ENCODE measurements around the gene CCDC77. TPM values are rescaled to one million over a fixed set of nuclear protein-coding genes. Genes with fewer than 3 reads are reported as not detected.
"Not testable (repeated sequence)": the region's sequence is repeated elsewhere in the genome, so short reads cannot be mapped to it uniquely, and the experiment has no call there.

The CCDC77 gene
- 10.9 and 17.7 TPM in 2 replicates for total RNA-seq (2014; rRNA removed; shearing (Covaris generic); ENCODE audit: low replicate concordance)

GRCh38 chr12:401235-402028 lies at the start of gene CCDC77:
Gene CCDC77 (plus strand): TSS chr12:401644. CDS start chr12:409384, 7,740 bp downstream.
- no peaks in the 10 kb centered on the region for H3K27me3 ChIP-seq (ENCODE audit: low read length)
- no peaks in the 10 kb centered on the region for H3K9me3 ChIP-seq (ENCODE audit: low read length)
- no peaks in the 10 kb centered on the region for H4K20me1 ChIP-seq (ENCODE audit: insufficient read depth, low read depth, low read length)
- peak within 1 kb of the TSS; percentile 85 for H3K4me2 ChIP-seq (ENCODE audit: low read depth, low read length, poor library complexity, severe bottlenecking)
- H3K9ac ChIP-seq (ENCODE audit: low read length) = peak within 1 kb of the TSS; percentile 79
- peaks cover 19% of the 10 kb centered on the region for H3K4me1 ChIP-seq (ENCODE audit: low read length)
- peak within 1 kb of the TSS; percentile 81 for H3K4me3 ChIP-seq (ENCODE audit: low read length)
- H2AFZ ChIP-seq (ENCODE audit: low read length) = peak within 1 kb of the TSS; percentile 88
- H3K36me3 ChIP-seq (ENCODE audit: insufficient read depth, low read length) = 0 out of 2 replicates have a peak, but pooled peaks cover 7% of the 10 kb centered on the region
- H3K9me2 ChIP-seq (replicated peaks; ENCODE audit: insufficient read depth, low read length) = no peaks in the 10 kb centered on the region
- H3K27ac ChIP-seq (ENCODE audit: low read length) = peak within 1 kb of the TSS; percentile 20
- peak; percentile 98 for DNase-seq
- H3K79me2 ChIP-seq (ENCODE audit: low read length) = peaks cover 35% of the 10 kb centered on the region

GRCh38 chr12:356276-356988 lies 45.0 kb upstream of the CCDC77 start:
- Histone ChIP-seq H3K27ac (ENCODE audit: low read length) (no peak overlapping the region), H3K27me3 (ENCODE audit: low read length) (no peaks in the 10 kb centered on the region), H4K20me1 (ENCODE audit: insufficient read depth, low read depth, low read length) (no peaks in the 10 kb centered on the region), H3K9me2 (replicated peaks; ENCODE audit: insufficient read depth, low read length) (no peaks in the 10 kb centered on the region), H3K4me1 (ENCODE audit: low read length) (no peaks in the 10 kb centered on the region), H3K9ac (ENCODE audit: low read length) (no peak overlapping the region), H3K4me3 (ENCODE audit: low read length) (no peak overlapping the region), H3K79me2 (ENCODE audit: low read length) (peaks cover 57% of the 10 kb centered on the region), H3K36me3 (ENCODE audit: insufficient read depth, low read length) (peaks cover 68% of the 10 kb centered on the region), H3K4me2 (ENCODE audit: low read depth, low read length, poor library complexity, severe bottlenecking) (no peak overlapping the region), H2AFZ (ENCODE audit: low read length) (no peak overlapping the region), H3K9me3 (ENCODE audit: low read length) (no peaks in the 10 kb centered on the region)
- no peak for DNase-seq

GRCh38 chr12:359091-359490 lies 42.4 kb upstream of the CCDC77 start:
- Histone ChIP-seq H3K9ac (ENCODE audit: low read length) (no peak overlapping the region), H3K27ac (ENCODE audit: low read length) (no peak overlapping the region), H3K4me3 (ENCODE audit: low read length) (no peak overlapping the region), H3K9me2 (replicated peaks; ENCODE audit: insufficient read depth, low read length) (no peaks in the 10 kb centered on the region), H4K20me1 (ENCODE audit: insufficient read depth, low read depth, low read length) (no peaks in the 10 kb centered on the region), H3K9me3 (ENCODE audit: low read length) (no peaks in the 10 kb centered on the region), H2AFZ (ENCODE audit: low read length) (no peak overlapping the region), H3K79me2 (ENCODE audit: low read length) (peaks cover 67% of the 10 kb centered on the region), H3K4me2 (ENCODE audit: low read depth, low read length, poor library complexity, severe bottlenecking) (no peak overlapping the region), H3K27me3 (ENCODE audit: low read length) (no peaks in the 10 kb centered on the region), H3K36me3 (ENCODE audit: insufficient read depth, low read length) (peaks cover 71% of the 10 kb centered on the region), H3K4me1 (ENCODE audit: low read length) (no peaks in the 10 kb centered on the region)
- DNase-seq = no peak

- Histone ChIP-seq H3K9me2 (replicated peaks; ENCODE audit: insufficient read depth, low read length) (no peaks in the 10 kb centered on the region), H4K20me1 (ENCODE audit: insufficient read depth, low read depth, low read length) (no peaks in the 10 kb centered on the region), H3K27ac (ENCODE audit: low read length) (no peak overlapping the region), H3K36me3 (ENCODE audit: insufficient read depth, low read length) (peaks cover 77% of the 10 kb centered on the region), H3K4me1 (ENCODE audit: low read length) (no peaks in the 10 kb centered on the region), H3K27me3 (ENCODE audit: low read length) (no peaks in the 10 kb centered on the region), H3K9me3 (ENCODE audit: low read length) (peaks cover 16% of the 10 kb centered on the region), H3K4me2 (ENCODE audit: low read depth, low read length, poor library complexity, severe bottlenecking) (no peak overlapping the region), H3K9ac (ENCODE audit: low read length) (no peak overlapping the region), H2AFZ (ENCODE audit: low read length) (no peak overlapping the region), H3K4me3 (ENCODE audit: low read length) (no peak overlapping the region), H3K79me2 (ENCODE audit: low read length) (peaks cover 58% of the 10 kb centered on the region)
- DNase-seq = no peak
Measured at GRCh38 chr12:366820-367219, 34.6 kb upstream of the CCDC77 start.

GRCh38 chr12:367972-368371 lies 33.5 kb upstream of the CCDC77 start:
- H3K79me2 ChIP-seq (ENCODE audit: low read length) = peaks cover 53% of the 10 kb centered on the region
- no peak overlapping the region for H3K9ac ChIP-seq (ENCODE audit: low read length)
- no peak overlapping the region for H3K4me3 ChIP-seq (ENCODE audit: low read length)
- no peaks in the 10 kb centered on the region for H4K20me1 ChIP-seq (ENCODE audit: insufficient read depth, low read depth, low read length)
- H3K36me3 ChIP-seq (ENCODE audit: insufficient read depth, low read length) = peaks cover 66% of the 10 kb centered on the region
- H3K4me2 ChIP-seq (ENCODE audit: low read depth, low read length, poor library complexity, severe bottlenecking) = no peak overlapping the region
- H3K27me3 ChIP-seq (ENCODE audit: low read length) = no peaks in the 10 kb centered on the region
- peaks cover 16% of the 10 kb centered on the region for H3K9me3 ChIP-seq (ENCODE audit: low read length)
- no peaks in the 10 kb centered on the region for H3K4me1 ChIP-seq (ENCODE audit: low read length)
- no peak overlapping the region for H2AFZ ChIP-seq (ENCODE audit: low read length)
- DNase-seq = no peak
- H3K9me2 ChIP-seq (replicated peaks; ENCODE audit: insufficient read depth, low read length) = no peaks in the 10 kb centered on the region
- no peak overlapping the region for H3K27ac ChIP-seq (ENCODE audit: low read length)

- H3K27ac ChIP-seq (ENCODE audit: low read length); H3K9ac ChIP-seq (ENCODE audit: low read length); H3K4me1 ChIP-seq (ENCODE audit: low read length); H3K4me2 ChIP-seq (ENCODE audit: low read depth, low read length, poor library complexity, severe bottlenecking); H3K9me3 ChIP-seq (ENCODE audit: low read length); H2AFZ ChIP-seq (ENCODE audit: low read length); DNase-seq; H4K20me1 ChIP-seq (ENCODE audit: insufficient read depth, low read depth, low read length); H3K9me2 ChIP-seq (replicated peaks; ENCODE audit: insufficient read depth, low read length); H3K27me3 ChIP-seq (ENCODE audit: low read length); H3K4me3 ChIP-seq (ENCODE audit: low read length): not testable (repeated sequence)
- peaks cover 31% of the 10 kb centered on the region for H3K79me2 ChIP-seq (ENCODE audit: low read length)
- peaks cover 48% of the 10 kb centered on the region for H3K36me3 ChIP-seq (ENCODE audit: insufficient read depth, low read length)
Measured at GRCh38 chr12:370739-371485, 30.5 kb upstream of the CCDC77 start.

- no peak for DNase-seq
- peak overlapping the region; percentile 94 for H3K4me3 ChIP-seq (ENCODE audit: low read length)
- peak overlapping the region; percentile 95 for H3K4me2 ChIP-seq (ENCODE audit: low read depth, low read length, poor library complexity, severe bottlenecking)
- 0 out of 2 replicates have a peak overlapping the region, but pooled peaks have one; percentile 86 for H3K9ac ChIP-seq (ENCODE audit: low read length)
- no peaks in the 10 kb centered on the region for H3K27me3 ChIP-seq (ENCODE audit: low read length)
- H2AFZ ChIP-seq (ENCODE audit: low read length) = no peak overlapping the region
- peaks cover 15% of the 10 kb centered on the region; the same call in 1 of the 2 replicates for H4K20me1 ChIP-seq (ENCODE audit: insufficient read depth, low read depth, low read length)
- peaks cover 6% of the 10 kb centered on the region; the same call in 1 of the 2 replicates for H3K9me2 ChIP-seq (replicated peaks; ENCODE audit: insufficient read depth, low read length)
- peaks cover 36% of the 10 kb centered on the region for H3K36me3 ChIP-seq (ENCODE audit: insufficient read depth, low read length)
- H3K79me2 ChIP-seq (ENCODE audit: low read length) = peaks cover 68% of the 10 kb centered on the region
- peaks cover 32% of the 10 kb centered on the region for H3K4me1 ChIP-seq (ENCODE audit: low read length)
- H3K27ac ChIP-seq (ENCODE audit: low read length) = no peak overlapping the region
- H3K9me3 ChIP-seq (ENCODE audit: low read length) = no peaks in the 10 kb centered on the region
Measured at GRCh38 chr12:386651-387050, 14.8 kb upstream of the CCDC77 start.
